ENCODE data around the gene GNAT3.

GNAT3 gene

GRCh38 chr7:80529362-80529761, 17.5 kb upstream of the GNAT3 start:
- Histone ChIP-seq H2AFZ (ENCODE audit: insufficient read depth, low read length, poor library complexity) (no peak overlapping the region), H2BK5ac (ENCODE audit: low read depth, low read length, poor library complexity) (peak overlapping the region; percentile 50), H3K23ac (ENCODE audit: low read length) (no peak overlapping the region), H3K18ac (ENCODE audit: low read length) (no peak overlapping the region), H3K9ac (ENCODE audit: low read length) (no peak overlapping the region), H2AK5ac (ENCODE audit: low read length) (no peak overlapping the region), H3K4ac (ENCODE audit: low read depth, low read length) (no peak overlapping the region), H3K27me3 (ENCODE audit: insufficient read depth, low read length) (no peaks in the 10 kb centered on the region), H3K4me3 (ENCODE audit: low read depth, low read length) (no peak overlapping the region), H3K9me3 (ENCODE audit: insufficient read depth, low read depth, low read length) (peaks cover 4% of the 10 kb centered on the region), H3K14ac (ENCODE audit: low read length) (no peak overlapping the region), H3K79me2 (ENCODE audit: control insufficient read depth, insufficient read depth, low read length, poor library complexity) (peaks cover 1% of the 10 kb centered on the region), H3K27ac (ENCODE audit: low read depth, low read length) (peak overlapping the region; percentile 61), H3K79me1 (ENCODE audit: low read length) (peaks cover 22% of the 10 kb centered on the region), H4K91ac (ENCODE audit: low read depth, low read length) (no peak overlapping the region), H4K8ac (ENCODE audit: low read depth, low read length) (peak overlapping the region; percentile 42), H3K36me3 (ENCODE audit: control insufficient read depth in 1 of 2, insufficient read depth in 2 of 2, low read length in 2 of 2) (peaks cover 0 to 2% of the 10 kb centered on the region in 2 experiments), H4K12ac (ENCODE audit: low read depth, low read length) (no peak overlapping the region), H3K4me1 (ENCODE audit: control insufficient read depth in 1 of 2, insufficient read depth in 2 of 2, low read length in 2 of 2) (peaks cover 5 to 8% of the 10 kb centered on the region in 2 experiments), H3K4me2 (ENCODE audit: low read length) (no peak overlapping the region), H2BK12ac (ENCODE audit: low read length) (no peak overlapping the region), H2BK120ac (ENCODE audit: insufficient read depth, low read length, poor library complexity) (no peak overlapping the region)
- WGBS (ENCODE audit: extremely low coverage, insufficient coverage, insufficient read length) = no CpG with 5 or more reads among the region's 4 CpGs
- DNase-seq = no peak

- peak overlapping the region; percentile 42 for H2BK12ac ChIP-seq (ENCODE audit: low read length)
- no peaks in the 10 kb centered on the region for H3K27me3 ChIP-seq (ENCODE audit: insufficient read depth, low read length)
- WGBS (ENCODE audit: extremely low coverage, insufficient coverage, insufficient read length) = no CpG with 5 or more reads among the region's 2 CpGs
- H2AK5ac ChIP-seq (ENCODE audit: low read length) = peak overlapping the region; percentile 40
- H3K4me3 ChIP-seq (ENCODE audit: low read depth, low read length) = no peak overlapping the region
- no peak overlapping the region for H3K23ac ChIP-seq (ENCODE audit: low read length)
- no peak for DNase-seq
- peak overlapping the region; percentile 17 for H4K8ac ChIP-seq (ENCODE audit: low read depth, low read length)
- peaks cover 5 to 8% of the 10 kb centered on the region in 2 experiments for H3K4me1 ChIP-seq (ENCODE audit: control insufficient read depth in 1 of 2, insufficient read depth in 2 of 2, low read length in 2 of 2)
- H3K4me2 ChIP-seq (ENCODE audit: low read length) = no peak overlapping the region
- H3K79me2 ChIP-seq (ENCODE audit: control insufficient read depth, insufficient read depth, low read length, poor library complexity) = peaks cover 1% of the 10 kb centered on the region
- H2BK120ac ChIP-seq (ENCODE audit: insufficient read depth, low read length, poor library complexity) = peak overlapping the region; percentile 67
- peaks cover 19% of the 10 kb centered on the region for H3K79me1 ChIP-seq (ENCODE audit: low read length)
- H3K4ac ChIP-seq (ENCODE audit: low read depth, low read length) = no peak overlapping the region
- H3K36me3 ChIP-seq (ENCODE audit: control insufficient read depth in 1 of 2, insufficient read depth in 2 of 2, low read length in 2 of 2) = peaks cover 0 to 2% of the 10 kb centered on the region in 2 experiments
- peak overlapping the region; percentile 41 for H3K18ac ChIP-seq (ENCODE audit: low read length)
- H2AFZ ChIP-seq (ENCODE audit: insufficient read depth, low read length, poor library complexity) = no peak overlapping the region
- no peak overlapping the region for H4K12ac ChIP-seq (ENCODE audit: low read depth, low read length)
- peak overlapping the region; percentile 48 for H4K91ac ChIP-seq (ENCODE audit: low read depth, low read length)
- H3K27ac ChIP-seq (ENCODE audit: low read depth, low read length) = peak overlapping the region; percentile 18
- peak overlapping the region; percentile 26 for H3K14ac ChIP-seq (ENCODE audit: low read length)
- H3K9ac ChIP-seq (ENCODE audit: low read length) = no peak overlapping the region
- peaks cover 4% of the 10 kb centered on the region for H3K9me3 ChIP-seq (ENCODE audit: insufficient read depth, low read depth, low read length)
- peak overlapping the region; percentile 1 for H2BK5ac ChIP-seq (ENCODE audit: low read depth, low read length, poor library complexity)
Measured at GRCh38 chr7:80528689-80529088, 16.8 kb upstream of the GNAT3 start.

- no peak for DNase-seq
- no peak overlapping the region for H4K8ac ChIP-seq (ENCODE audit: low read depth, low read length)
- H3K4me2 ChIP-seq (ENCODE audit: low read length) = no peak overlapping the region
- H3K4me1 ChIP-seq (ENCODE audit: control insufficient read depth in 1 of 2, insufficient read depth in 2 of 2, low read length in 2 of 2) = peaks cover 0 to 4% of the 10 kb centered on the region in 2 experiments
- H3K4ac ChIP-seq (ENCODE audit: low read depth, low read length) = no peak overlapping the region
- H4K91ac ChIP-seq (ENCODE audit: low read depth, low read length) = no peak overlapping the region
- no peak overlapping the region for H3K4me3 ChIP-seq (ENCODE audit: low read depth, low read length)
- WGBS (ENCODE audit: extremely low coverage, insufficient coverage, insufficient read length) = no CpG with 5 or more reads among the region's 4 CpGs
- H2BK5ac ChIP-seq (ENCODE audit: low read depth, low read length, poor library complexity) = no peak overlapping the region
- no peak overlapping the region for H3K18ac ChIP-seq (ENCODE audit: low read length)
- H3K79me2 ChIP-seq (ENCODE audit: control insufficient read depth, insufficient read depth, low read length, poor library complexity) = no peaks in the 10 kb centered on the region
- no peak overlapping the region for H2BK120ac ChIP-seq (ENCODE audit: insufficient read depth, low read length, poor library complexity)
- H3K36me3 ChIP-seq (ENCODE audit: control insufficient read depth in 1 of 2, insufficient read depth in 2 of 2, low read length in 2 of 2) = no peaks in the 10 kb centered on the region
- H3K9me3 ChIP-seq (ENCODE audit: insufficient read depth, low read depth, low read length) = no peaks in the 10 kb centered on the region
- no peak overlapping the region for H3K27ac ChIP-seq (ENCODE audit: low read depth, low read length)
- no peak overlapping the region for H2BK12ac ChIP-seq (ENCODE audit: low read length)
- no peak overlapping the region for H3K14ac ChIP-seq (ENCODE audit: low read length)
- H3K79me1 ChIP-seq (ENCODE audit: low read length) = peaks cover 4% of the 10 kb centered on the region
- H2AK5ac ChIP-seq (ENCODE audit: low read length) = no peak overlapping the region
- H3K23ac ChIP-seq (ENCODE audit: low read length) = no peak overlapping the region
- no peak overlapping the region for H2AFZ ChIP-seq (ENCODE audit: insufficient read depth, low read length, poor library complexity)
- H4K12ac ChIP-seq (ENCODE audit: low read depth, low read length) = no peak overlapping the region
- H3K27me3 ChIP-seq (ENCODE audit: insufficient read depth, low read length) = no peaks in the 10 kb centered on the region
- no peak overlapping the region for H3K9ac ChIP-seq (ENCODE audit: low read length)
Measured at GRCh38 chr7:80526472-80526871, 14.6 kb upstream of the GNAT3 start.

- no CpG with 5 or more reads among the region's 9 CpGs for WGBS (ENCODE audit: extremely low coverage, insufficient coverage, insufficient read length)
- Histone ChIP-seq H3K4me1 (ENCODE audit: control insufficient read depth in 1 of 2, insufficient read depth in 2 of 2, low read length in 2 of 2) (peaks cover 0 to 4% of the 10 kb centered on the region in 2 experiments), H3K4me2 (ENCODE audit: low read length) (no peak overlapping the region), H3K27me3 (ENCODE audit: insufficient read depth, low read length) (no peaks in the 10 kb centered on the region), H2AK5ac (ENCODE audit: low read length) (no peak overlapping the region), H3K14ac (ENCODE audit: low read length) (no peak overlapping the region), H3K79me1 (ENCODE audit: low read length) (peaks cover 4% of the 10 kb centered on the region), H2BK12ac (ENCODE audit: low read length) (no peak overlapping the region), H3K36me3 (ENCODE audit: control insufficient read depth in 1 of 2, insufficient read depth in 2 of 2, low read length in 2 of 2) (no peaks in the 10 kb centered on the region), H3K23ac (ENCODE audit: low read length) (no peak overlapping the region), H2BK5ac (ENCODE audit: low read depth, low read length, poor library complexity) (no peak overlapping the region), H3K79me2 (ENCODE audit: control insufficient read depth, insufficient read depth, low read length, poor library complexity) (no peaks in the 10 kb centered on the region), H3K9ac (ENCODE audit: low read length) (no peak overlapping the region), H4K91ac (ENCODE audit: low read depth, low read length) (no peak overlapping the region), H3K18ac (ENCODE audit: low read length) (no peak overlapping the region), H3K27ac (ENCODE audit: low read depth, low read length) (no peak overlapping the region), H4K8ac (ENCODE audit: low read depth, low read length) (no peak overlapping the region), H2AFZ (ENCODE audit: insufficient read depth, low read length, poor library complexity) (no peak overlapping the region), H3K4ac (ENCODE audit: low read depth, low read length) (no peak overlapping the region), H4K12ac (ENCODE audit: low read depth, low read length) (no peak overlapping the region), H3K9me3 (ENCODE audit: insufficient read depth, low read depth, low read length) (no peaks in the 10 kb centered on the region), H2BK120ac (ENCODE audit: insufficient read depth, low read length, poor library complexity) (peak overlapping the region; percentile 31), H3K4me3 (ENCODE audit: low read depth, low read length) (no peak overlapping the region)
- DNase-seq = no peak
Measured at GRCh38 chr7:80524693-80525092, 12.8 kb upstream of the GNAT3 start.
